H9 (cell line): ENCODE data around the gene SPR. TPM values are rescaled to one million over a fixed set of nuclear protein-coding genes. Genes with fewer than 3 reads are reported as not detected.

Experiments
- DNase-seq: peaks from one replicate; pipeline ENCODE4 v3.0.0-alpha.2; 2017
- H2AFZ ChIP-seq: one replicate; pipeline ENCODE4 v1.6.1; 2013; ENCODE audit warnings: mild to moderate bottlenecking, low read length, control low read depth, moderate library complexity
- H2AK5ac ChIP-seq: 2 replicates; pipeline ENCODE4 v1.6.1; 2013; ENCODE audit warnings: low read length, control low read depth, mixed read lengths; ENCODE audit not compliant: insufficient read length
- H2BK120ac ChIP-seq: one replicate; pipeline ENCODE4 v1.6.1; 2013; ENCODE audit warnings: low read depth, mild to moderate bottlenecking, low read length, control low read depth, inconsistent platforms; ENCODE audit not compliant: poor library complexity, severe bottlenecking
- H2BK12ac ChIP-seq: 2 replicates; pipeline ENCODE4 v1.6.1; 2013; ENCODE audit warnings: low read length, control low read depth, mixed read lengths, low read depth; ENCODE audit not compliant: insufficient read length
- H2BK15ac ChIP-seq: 2 replicates; pipeline ENCODE4 v1.6.1; 2013; ENCODE audit warnings: low read depth, low read length, control low read depth
- H2BK20ac ChIP-seq: one replicate; pipeline ENCODE4 v1.6.1; 2013; ENCODE audit warnings: low read depth, mild to moderate bottlenecking, low read length, control low read depth, inconsistent platforms; ENCODE audit not compliant: poor library complexity, severe bottlenecking
- H2BK5ac ChIP-seq: 2 replicates; pipeline ENCODE4 v1.6.1; 2013; ENCODE audit warnings: low read length, control low read depth, mixed read lengths; ENCODE audit not compliant: insufficient read length
- H3K14ac ChIP-seq: 2 replicates; pipeline ENCODE4 v1.6.1; 2013; ENCODE audit warnings: low read length, control low read depth; ENCODE audit not compliant: insufficient read depth
- H3K18ac ChIP-seq: 2 replicates; pipeline ENCODE4 v1.6.1; 2013; ENCODE audit warnings: low read depth, mild to moderate bottlenecking, mixed read lengths, low read length, control low read depth; ENCODE audit not compliant: insufficient read length
- H3K23ac ChIP-seq: 2 replicates; pipeline ENCODE4 v1.6.1; 2013; ENCODE audit warnings: low read length, control low read depth, mixed read lengths, low read depth; ENCODE audit not compliant: insufficient read length
- H3K23me2 ChIP-seq: 2 replicates; pipeline ENCODE4 v1.6.1; 2013; ENCODE audit warnings: low read depth, mild to moderate bottlenecking, mixed read lengths, low read length, control low read depth; ENCODE audit not compliant: insufficient read length, poor library complexity, severe bottlenecking
- H3K27ac ChIP-seq: 2 replicates; pipeline ENCODE4 v1.5.1; 2013; ENCODE audit warnings: low read length, control low read depth, mixed read lengths, low read depth; ENCODE audit not compliant: insufficient read length
- H3K27me3 ChIP-seq: 2 replicates; pipeline ENCODE4 v1.6.1; 2013; ENCODE audit warnings: low read length, control low read depth, inconsistent platforms; ENCODE audit not compliant: insufficient read depth
- H3K4ac ChIP-seq: 2 replicates; pipeline ENCODE4 v1.6.1; 2013; ENCODE audit warnings: low read depth, mild to moderate bottlenecking, control low read depth, inconsistent platforms, low read length, moderate library complexity
- H3K4me1 ChIP-seq: 2 replicates; pipeline ENCODE4 v1.6.1; 2013; ENCODE audit warnings: low read length, control low read depth, inconsistent platforms; ENCODE audit not compliant: insufficient read depth
- H3K4me2 ChIP-seq: 2 replicates; pipeline ENCODE4 v1.6.1; 2013; ENCODE audit warnings: low read length, control low read depth, mixed read lengths; ENCODE audit not compliant: insufficient read length, insufficient read depth
- H3K56ac ChIP-seq: 2 replicates; pipeline ENCODE4 v1.6.1; 2013; ENCODE audit warnings: low read depth, mild to moderate bottlenecking, mixed read lengths, low read length, control low read depth; ENCODE audit not compliant: insufficient read length
- H3K79me1 ChIP-seq: 2 replicates; pipeline ENCODE4 v1.6.1; 2013; ENCODE audit warnings: low read depth, mild to moderate bottlenecking, moderate library complexity, low read length, control low read depth, inconsistent platforms; ENCODE audit not compliant: insufficient read depth, poor library complexity, severe bottlenecking
- H3K79me2 ChIP-seq: 2 replicates; pipeline ENCODE4 v1.6.1; 2013; ENCODE audit warnings: low read length, control low read depth, inconsistent platforms; ENCODE audit not compliant: insufficient read depth
- H3K9ac ChIP-seq: 2 replicates; pipeline ENCODE4 v1.6.1; 2013; ENCODE audit warnings: low read length, control low read depth, mixed read lengths; ENCODE audit not compliant: insufficient read length; ENCODE audit errors: extremely low read depth
- H3K9me3 ChIP-seq: one replicate; pipeline ENCODE4 v1.6.1; 2013; ENCODE audit warnings: low read depth, low read length, inconsistent platforms; ENCODE audit not compliant: control insufficient read depth
- H3T11ph ChIP-seq: one replicate; pipeline ENCODE4 v1.6.1; 2013; ENCODE audit warnings: mild to moderate bottlenecking, low read length, control low read depth, inconsistent platforms
- H4K20me1 ChIP-seq: one replicate; pipeline ENCODE4 v1.6.1; 2013; ENCODE audit not compliant: control insufficient read depth, insufficient read length, insufficient read depth
- H4K5ac ChIP-seq: 2 replicates; pipeline ENCODE4 v1.6.1; 2013; ENCODE audit warnings: low read depth, mild to moderate bottlenecking, mixed read lengths, low read length, control low read depth; ENCODE audit not compliant: insufficient read length
- H4K8ac ChIP-seq: replicated peaks from 2 replicates; pipeline ENCODE4 v1.6.1; 2013; ENCODE audit warnings: low read length, control low read depth, mixed read lengths, low read depth; ENCODE audit not compliant: insufficient read length
- H4K91ac ChIP-seq: 2 replicates; pipeline ENCODE4 v1.6.1; 2013; ENCODE audit warnings: low read depth, mild to moderate bottlenecking, moderate library complexity, mixed read lengths, low read length, control low read depth; ENCODE audit not compliant: insufficient read length
- H3K27ac Mint-ChIP-seq, 3 experiments: 2 replicates in 2 of 3; 3 replicates in 1 of 3; pipeline ENCODE4 v1.8.0; 2020 to 2021; ENCODE audit warnings: mixed read lengths in 3 of 3, mild to moderate bottlenecking in 1 of 3, moderate library complexity in 1 of 3
- H3K27me3 Mint-ChIP-seq: 2 replicates; pipeline ENCODE4 v1.8.0; 2021; ENCODE audit warnings: low read depth, mild to moderate bottlenecking, moderate library complexity, mixed read lengths
- H3K36me3 Mint-ChIP-seq, 3 experiments: 2 replicates in 2 of 3; 3 replicates in 1 of 3; pipeline ENCODE4 v1.8.0; 2020 to 2021; ENCODE audit warnings: low read depth in 3 of 3, mixed read lengths in 3 of 3; ENCODE audit not compliant: insufficient read depth in 1 of 3
- H3K4me1 Mint-ChIP-seq, 2 experiments: 2 replicates each; pipeline ENCODE4 v1.8.0; 2020; ENCODE audit warnings: mixed read lengths in 2 of 2
- H3K4me3 Mint-ChIP-seq, 2 experiments: 2 replicates in 1 of 2; 3 replicates in 1 of 2; pipeline ENCODE4 v1.8.0; 2020 to 2021; ENCODE audit warnings: mild to moderate bottlenecking in 2 of 2, mixed read lengths in 2 of 2, moderate library complexity in 1 of 2
- H3K9me3 Mint-ChIP-seq, 2 experiments: 2 replicates in 1 of 2; 3 replicates in 1 of 2; pipeline ENCODE4 v1.8.0; 2020; ENCODE audit warnings: mild to moderate bottlenecking in 2 of 2, mixed read lengths in 2 of 2, moderate library complexity in 1 of 2
- CTCF ChIP-seq: fragments of 200-600 bp; sonication (generic); conservative IDR thresholded peaks from 3 replicates; pipeline ENCODE4 v1.8.0; 2021; ENCODE audit warnings: antibody characterized with exemption, mild to moderate bottlenecking
- WGBS: extraction: QIAGEN DNeasy Blood & Tissue Kit; methylation state at CpG from one replicate; pipeline ENCODE4 v1.1.7; 2013; ENCODE audit warnings: missing lambda C conversion rate, low lambda C conversion rate, mixed read lengths; ENCODE audit not compliant: insufficient read length; ENCODE audit errors: extremely low coverage; 5-methylcytosine and 5-hydroxymethylcytosine counted together
- total RNA-seq: library from RNA; stranded (reverse); gene quantifications from 2 replicates; pipeline ENCODE4 v1.2.1, GENCODE V29; 2021

SPR gene
- total RNA-seq, 1 experiment from 2014 or later: 7.3 TPM

GRCh38 chr2:72895154-72895553, 7.9 kb downstream of the SPR start:
- H2BK5ac ChIP-seq: no peak overlapping the region
- H3K27me3 ChIP-seq: no peaks in the 10 kb centered on the region; the same call in 1 of the 2 replicates
- no peaks in the 10 kb centered on the region for H4K20me1 ChIP-seq
- no peak overlapping the region for H2AFZ ChIP-seq
- Mint-ChIP-seq H3K9me3 (no peaks in the 10 kb centered on the region), H3K36me3 (no peaks in the 10 kb centered on the region; a peak in 1 of 7 replicates), H3K27ac (no peak overlapping the region), H3K4me1 (peaks cover 23 to 25% of the 10 kb centered on the region in 2 experiments), H3K4me3 (no peak overlapping the region), H3K27me3 (peaks cover 82% of the 10 kb centered on the region)
- H3K23me2 ChIP-seq: no peaks in the 10 kb centered on the region
- no peak overlapping the region for H3K56ac ChIP-seq
- no peak overlapping the region for H4K91ac ChIP-seq
- no CpG with 5 or more reads among the region's 4 CpGs for WGBS
- H2BK15ac ChIP-seq: no peak overlapping the region
- H3K23ac ChIP-seq: no peak overlapping the region
- no peak overlapping the region for H2AK5ac ChIP-seq
- H2BK20ac ChIP-seq: no peak overlapping the region
- H3K18ac ChIP-seq: no peak overlapping the region
- no peak overlapping the region for H3K4ac ChIP-seq
- no peak overlapping the region for H2BK12ac ChIP-seq
- no peaks in the 10 kb centered on the region for H3K9me3 ChIP-seq
- H3K9ac ChIP-seq: no peak overlapping the region
- H3K27ac ChIP-seq: no peak overlapping the region
- peaks cover 8% of the 10 kb centered on the region; the same call in 1 of the 2 replicates for H3K4me1 ChIP-seq
- no peak overlapping the region for H4K8ac ChIP-seq
- H2BK120ac ChIP-seq: no peak overlapping the region
- H3K79me1 ChIP-seq: no peaks in the 10 kb centered on the region
- no peaks in the 10 kb centered on the region for H3K79me2 ChIP-seq
- no peak for TF ChIP-seq CTCF
- no peak for DNase-seq
- H3T11ph ChIP-seq: no peak overlapping the region
- no peak overlapping the region for H4K5ac ChIP-seq
- no peak overlapping the region for H3K4me2 ChIP-seq
- H3K14ac ChIP-seq: peak overlapping the region; percentile 9; the same call in 1 of the 2 replicates
